ENCODE results near the gene FLNC. TPM values are rescaled to one million over a fixed set of nuclear protein-coding genes. Genes with fewer than 3 reads are reported as not detected.

Gene FLNC
- total RNA-seq, 1 experiment from 2014 or later: 128 TPM

- no TSS peak for BruUV-seq (replicated peaks)
- no peaks in the 10 kb centered on the region for H3K36me3 Mint-ChIP-seq (ENCODE audit: insufficient read depth, unreplicated experiment)
- no peaks in the 10 kb centered on the region for H3K36me3 ChIP-seq (ENCODE audit: control insufficient read depth, insufficient read depth, low read length)
- no peak overlapping the region for H3K4me3 ChIP-seq (ENCODE audit: low read depth, low read length)
- no peaks in the 10 kb centered on the region for H3K27me3 Mint-ChIP-seq (ENCODE audit: insufficient read depth, unreplicated experiment)
- no peak for TF ChIP-seq CTCF (IDR thresholded peaks at IDR 0.05; ENCODE audit: insufficient read depth in 1 of 2, low read depth in 1 of 2, low read length in 1 of 2, severe bottlenecking in 1 of 2, unreplicated experiment in 1 of 2)
- POLR2A ChIA-PET: no interaction called here
- no peaks in the 10 kb centered on the region for H3K9me3 ChIP-seq
- CTCF ChIA-PET: interaction anchor here (0.6 kb wide), 2 partner anchors 96 to 226 kb away, joined by 3 read pairs; no protein-coding TSS in a partner anchor
- intact Hi-C loops (cut with micrococcal nuclease; ENCODE audit: unreplicated experiment): no loop called here
- no peak overlapping the region for H3K27ac Mint-ChIP-seq (ENCODE audit: unreplicated experiment)
- H3K9me3 Mint-ChIP-seq (ENCODE audit: unreplicated experiment): no peaks in the 10 kb centered on the region
- no peak for DNase-seq
- no peaks in the 10 kb centered on the region for H3K4me1 ChIP-seq
- no peak overlapping the region for H3K4me3 Mint-ChIP-seq (ENCODE audit: unreplicated experiment)
- H3K4me1 Mint-ChIP-seq (ENCODE audit: low read depth, unreplicated experiment): no peaks in the 10 kb centered on the region
- no peaks in the 10 kb centered on the region for H3K27me3 ChIP-seq (replicated peaks; ENCODE audit: control insufficient read depth, insufficient read depth, low read length)
These were observed 61.7 kb downstream of the FLNC start for GRCh38 chr7:128891942-128892269.

DNA sequence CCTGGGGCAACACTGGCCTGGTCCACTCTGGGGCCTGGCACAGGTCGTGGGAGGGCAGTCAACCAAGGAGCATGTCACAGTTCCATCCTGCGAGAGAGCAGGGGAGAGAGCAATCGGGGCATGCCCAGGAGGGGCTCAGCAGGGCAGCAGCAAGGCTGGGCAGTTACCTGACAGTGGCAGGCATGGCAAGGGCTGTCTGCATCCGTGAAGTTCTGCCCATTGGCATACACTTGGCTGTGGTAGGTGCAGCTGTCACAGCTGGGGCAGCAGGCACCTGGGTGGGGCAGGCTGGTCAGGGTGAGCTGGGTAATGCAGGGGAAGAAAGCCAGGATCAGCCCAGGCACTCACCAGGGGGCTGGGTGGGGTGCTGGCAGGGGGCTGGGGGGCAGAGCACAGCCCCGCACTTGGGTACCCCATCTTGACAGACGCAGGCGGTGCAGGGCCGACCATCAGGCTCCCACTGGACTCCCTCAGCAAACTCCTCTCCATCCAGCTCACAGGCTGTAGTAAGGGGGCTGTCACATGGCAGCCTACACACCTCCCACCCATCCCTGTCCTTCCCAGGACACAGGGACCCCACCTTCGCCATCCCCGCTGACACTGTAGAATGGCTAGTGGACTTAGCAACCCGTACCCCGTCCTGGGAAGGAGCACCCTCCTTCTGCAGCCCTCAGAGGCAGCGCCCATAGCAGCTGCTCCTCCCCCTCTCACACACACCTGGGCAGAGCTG lies 62.5 kb downstream of the FLNC start:
- TF ChIP-seq CTCF (IDR thresholded peaks at IDR 0.05; ENCODE audit: insufficient read depth in 1 of 2, low read depth in 1 of 2, low read length in 1 of 2, severe bottlenecking in 1 of 2, unreplicated experiment in 1 of 2): no peak
- Mint-ChIP-seq H3K36me3 (ENCODE audit: insufficient read depth, unreplicated experiment) (no peaks in the 10 kb centered on the region), H3K9me3 (ENCODE audit: unreplicated experiment) (no peaks in the 10 kb centered on the region), H3K4me3 (ENCODE audit: unreplicated experiment) (no peak overlapping the region), H3K4me1 (ENCODE audit: low read depth, unreplicated experiment) (no peaks in the 10 kb centered on the region), H3K27me3 (ENCODE audit: insufficient read depth, unreplicated experiment) (no peaks in the 10 kb centered on the region), H3K27ac (ENCODE audit: unreplicated experiment) (no peak overlapping the region)
- no peak overlapping the region for H3K4me3 ChIP-seq (ENCODE audit: low read depth, low read length)
- H3K4me1 ChIP-seq: no peaks in the 10 kb centered on the region
- H3K27me3 ChIP-seq (replicated peaks; ENCODE audit: control insufficient read depth, insufficient read depth, low read length): no peaks in the 10 kb centered on the region
- intact Hi-C loops (cut with micrococcal nuclease; ENCODE audit: unreplicated experiment): no loop called here
- ChIA-PET POLR2A (no interaction called here), CTCF (interaction anchor here (0.6 kb wide), 1 partner anchor 225 kb away, joined by 3 read pairs; no protein-coding TSS in a partner anchor)
- BruUV-seq (replicated peaks): no TSS peak
- no peaks in the 10 kb centered on the region for H3K36me3 ChIP-seq (ENCODE audit: control insufficient read depth, insufficient read depth, low read length)
- DNase-seq: no peak
- no peaks in the 10 kb centered on the region for H3K9me3 ChIP-seq

DNA sequence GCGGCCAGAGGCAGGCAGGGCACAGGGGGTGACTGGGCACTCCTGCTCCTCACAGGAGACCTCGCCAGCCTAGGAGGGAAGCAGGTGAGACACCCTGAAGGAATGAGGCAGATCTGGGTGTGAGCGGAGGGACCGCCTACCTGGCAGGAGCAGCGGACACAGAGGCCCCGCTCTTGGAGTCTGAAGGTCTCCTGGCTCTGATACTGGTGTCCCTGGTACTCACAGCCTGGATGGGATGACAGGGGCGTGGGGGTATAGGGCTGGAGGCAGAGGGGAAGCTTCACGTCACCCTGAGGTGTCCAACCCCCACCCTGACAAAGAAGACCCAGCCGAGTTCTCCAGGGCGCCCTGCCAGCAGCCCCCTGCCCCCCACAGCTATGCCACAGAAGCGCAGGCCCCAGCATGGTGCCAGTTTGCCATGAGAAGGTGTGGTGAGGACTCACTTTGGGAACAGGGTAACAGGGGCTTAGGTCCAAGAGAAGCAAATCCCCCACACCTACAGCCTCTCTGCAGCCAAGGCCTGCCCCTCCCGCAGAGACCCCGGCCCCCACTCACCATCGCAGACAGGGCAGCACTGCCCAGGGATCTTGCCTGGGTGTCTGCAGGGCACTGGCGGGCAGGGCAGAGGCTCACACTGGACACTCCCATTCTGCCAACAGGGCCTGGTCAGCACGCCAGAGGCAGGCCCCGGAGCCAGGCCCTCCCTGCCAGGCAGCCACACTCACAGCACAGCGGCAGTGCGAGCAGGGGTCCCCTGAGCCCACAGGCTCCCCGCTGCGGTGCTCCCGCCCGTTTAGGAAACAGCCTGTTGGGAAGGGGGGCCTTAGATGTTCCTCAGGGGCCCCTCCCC lies 63.3 kb downstream of the FLNC start:
- no peak for TF ChIP-seq CTCF (IDR thresholded peaks at IDR 0.05; ENCODE audit: insufficient read depth in 1 of 2, low read depth in 1 of 2, low read length in 1 of 2, severe bottlenecking in 1 of 2, unreplicated experiment in 1 of 2)
- ChIA-PET POLR2A (no interaction called here), CTCF (no interaction called here)
- Mint-ChIP-seq H3K36me3 (ENCODE audit: insufficient read depth, unreplicated experiment) (no peaks in the 10 kb centered on the region), H3K4me1 (ENCODE audit: low read depth, unreplicated experiment) (no peaks in the 10 kb centered on the region), H3K27me3 (ENCODE audit: insufficient read depth, unreplicated experiment) (no peaks in the 10 kb centered on the region), H3K27ac (ENCODE audit: unreplicated experiment) (no peak overlapping the region), H3K4me3 (ENCODE audit: unreplicated experiment) (no peak overlapping the region), H3K9me3 (ENCODE audit: unreplicated experiment) (no peaks in the 10 kb centered on the region)
- no peaks in the 10 kb centered on the region for H3K36me3 ChIP-seq (ENCODE audit: control insufficient read depth, insufficient read depth, low read length)
- BruUV-seq (replicated peaks): no TSS peak
- no peak for DNase-seq
- no peak overlapping the region for H3K4me3 ChIP-seq (ENCODE audit: low read depth, low read length)
- H3K4me1 ChIP-seq: no peaks in the 10 kb centered on the region
- no peaks in the 10 kb centered on the region for H3K27me3 ChIP-seq (replicated peaks; ENCODE audit: control insufficient read depth, insufficient read depth, low read length)
- no peaks in the 10 kb centered on the region for H3K9me3 ChIP-seq
- intact Hi-C loops (cut with micrococcal nuclease; ENCODE audit: unreplicated experiment): no loop called here

Measured in Caco-2 (cell line).